Adrenal gland (tissue), 5 donors: ENCODE data around the gene SORL1.

ENCODE experiments used
- CTCF ChIP-seq, 6 experiments: fragments of 450-650 bp in 4 of 6; fragments of 200-600 bp in 2 of 6; sonication (generic) in 1 of 6; IDR thresholded peaks; 1 replicate in 5 of 6; 2 replicates in 1 of 6; pipeline versions ENCODE4 v1.5.1 to v1.8.0; 2016 to 2021; ENCODE audit warnings: antibody characterized with exemption in 6 of 6, mild to moderate bottlenecking in 2 of 6, moderate library complexity in 1 of 6
- POLR2A ChIP-seq, 2 donors: fragments of 450-650 bp; IDR thresholded peaks; one replicate each; pipeline ENCODE4 v1.6.1; 2017; ENCODE audit warnings: antibody characterized with exemption in 2 of 2, mild to moderate bottlenecking in 2 of 2, moderate library complexity in 1 of 2
- donor health status: DM: no; HTN: no; CAD: no.

DNA sequence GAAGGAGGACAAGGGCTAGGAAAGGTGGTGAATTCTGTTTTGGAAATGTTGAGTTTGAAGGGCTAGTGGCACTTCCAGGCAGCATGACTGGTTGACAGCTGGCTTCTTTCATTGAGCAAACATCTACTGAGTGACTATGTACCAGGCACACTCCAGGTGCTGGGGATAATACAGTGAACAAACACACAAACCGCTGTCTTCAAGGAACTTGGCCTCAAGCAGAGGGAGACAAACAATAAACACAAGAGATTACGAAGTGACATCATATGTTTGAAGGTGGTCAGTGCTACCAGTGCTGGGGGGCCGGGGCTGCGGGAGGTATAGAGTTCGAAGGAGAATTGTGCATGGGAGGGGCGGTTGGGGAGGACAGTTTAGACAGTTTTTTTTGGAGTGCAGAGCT lies 197.7 kb downstream of the SORL1 start:
- no peak for TF ChIP-seq CTCF (IDR thresholded peaks at IDR 0.05)
- no peak for TF ChIP-seq POLR2A (IDR thresholded peaks at IDR 0.05)
